Iris pigment epithelial cell (primary cell): ENCODE data around the gene COA3.

ENCODE experiments used
- DNase-seq: peaks from one replicate; pipeline ENCODE4 v3.0.0-alpha.2; 2011; ENCODE audit warnings: low read depth

COA3 gene, protein sequence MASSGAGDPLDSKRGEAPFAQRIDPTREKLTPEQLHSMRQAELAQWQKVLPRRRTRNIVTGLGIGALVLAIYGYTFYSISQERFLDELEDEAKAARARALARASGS

DNA sequence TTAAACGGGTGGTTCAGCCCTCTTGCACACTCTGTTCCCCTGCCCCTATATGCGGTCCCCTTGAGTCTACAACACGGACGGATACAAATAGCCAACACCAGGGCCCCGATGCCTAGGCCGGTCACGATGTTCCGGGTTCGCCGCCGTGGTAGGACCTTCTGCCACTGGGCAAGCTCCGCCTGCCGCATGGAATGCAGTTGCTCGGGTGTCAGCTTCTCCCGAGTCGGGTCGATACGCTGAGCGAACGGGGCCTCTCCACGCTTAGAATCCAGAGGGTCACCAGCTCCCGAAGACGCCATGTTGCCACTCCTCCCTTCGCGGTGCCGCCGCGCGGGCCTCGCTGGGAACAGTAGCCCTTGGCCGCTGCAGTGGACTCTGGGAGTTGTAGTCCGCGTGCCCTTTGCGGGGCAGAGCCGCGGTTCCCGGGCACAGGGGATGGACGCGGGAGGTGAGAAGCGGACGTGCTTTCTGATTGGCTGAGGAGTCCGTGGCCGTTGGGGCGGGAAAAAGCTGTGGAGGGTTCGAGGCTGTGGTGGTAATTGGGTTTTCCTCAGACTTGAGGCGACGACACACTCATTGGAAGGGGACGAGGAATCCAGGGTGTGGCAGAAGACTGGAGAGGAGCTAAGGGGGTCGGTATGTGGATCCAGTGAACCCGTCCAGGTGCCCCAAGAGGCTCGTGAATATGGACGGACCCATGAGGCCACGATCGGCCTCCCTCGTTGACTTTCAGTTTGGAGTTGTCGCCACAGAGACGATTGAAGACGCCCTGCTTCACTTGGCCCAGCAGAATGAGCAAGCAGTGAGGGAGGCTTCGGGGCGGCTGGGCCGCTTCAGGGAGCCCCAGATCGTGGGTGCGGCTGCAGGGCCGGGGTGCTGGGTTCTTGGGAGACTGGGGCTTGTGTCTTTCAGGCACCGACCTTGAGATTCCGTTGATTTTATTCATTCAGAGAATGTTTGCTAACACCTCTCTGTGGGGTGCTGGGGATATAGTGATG is at the start of gene COA3, which contains the start of gene CNTD1:
COA3 (minus strand) TSS at position 322 of the 998 bp plus-strand sequence; CDS start at position 299, 23 bp downstream.
CNTD1 (plus strand) TSS at position 479 of the 998 bp plus-strand sequence; CDS start at position 686, 207 bp downstream.
- peak; percentile 86 for DNase-seq

DNA sequence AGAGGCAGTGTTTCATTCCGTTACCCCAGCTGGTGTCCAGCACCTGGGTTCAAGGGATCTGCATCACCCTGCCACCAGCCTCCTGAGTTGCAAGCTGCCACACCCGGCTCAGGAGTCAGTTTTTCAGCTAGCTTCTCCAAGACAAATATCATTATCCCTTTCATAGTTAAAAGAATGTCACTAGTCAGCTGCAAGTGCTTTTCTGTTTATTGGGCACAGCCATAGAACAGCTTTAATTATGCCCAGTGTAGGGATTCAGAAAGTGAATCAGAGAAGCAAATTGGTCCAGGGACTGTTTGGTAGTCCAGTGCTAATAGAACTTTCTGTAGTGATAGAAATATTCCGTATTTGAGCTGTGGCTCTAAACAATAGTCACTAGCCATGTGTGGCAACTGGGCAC is 49.6 kb upstream of the COA3 start:
- no peak for DNase-seq

DNA sequence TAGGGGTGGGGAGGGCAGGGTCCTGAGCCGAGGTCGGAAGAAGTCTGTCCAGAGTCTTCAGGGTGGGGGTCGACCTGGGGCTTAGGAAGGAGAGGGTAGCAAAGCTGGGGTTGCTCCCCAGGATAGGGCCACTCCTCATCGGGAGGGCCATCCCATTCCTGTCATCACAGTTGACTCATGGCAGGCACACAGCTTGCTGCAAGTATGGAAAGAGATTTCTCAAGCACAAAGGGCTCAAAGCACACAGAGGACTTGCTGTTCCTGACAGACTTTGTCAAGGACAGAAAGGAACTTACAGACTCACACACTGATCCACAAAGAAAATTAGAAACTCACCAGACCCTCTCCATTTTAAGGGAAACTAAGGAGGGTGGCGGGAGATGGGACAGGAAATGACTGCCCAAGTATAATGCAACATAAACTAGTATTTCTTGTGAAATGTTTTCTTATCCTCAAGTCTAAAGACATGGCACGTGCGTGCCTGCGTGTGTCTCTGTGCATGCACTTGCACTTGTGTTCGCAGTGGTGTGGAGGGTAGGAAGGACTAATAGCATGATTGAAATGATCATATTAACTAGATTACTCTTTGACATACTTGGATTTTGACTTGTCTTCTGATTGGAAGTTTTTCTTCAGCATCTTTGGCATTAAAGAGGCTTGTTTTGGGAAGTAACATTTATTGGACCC is 48.2 kb upstream of the COA3 start:
- peak; percentile 59 for DNase-seq

DNA sequence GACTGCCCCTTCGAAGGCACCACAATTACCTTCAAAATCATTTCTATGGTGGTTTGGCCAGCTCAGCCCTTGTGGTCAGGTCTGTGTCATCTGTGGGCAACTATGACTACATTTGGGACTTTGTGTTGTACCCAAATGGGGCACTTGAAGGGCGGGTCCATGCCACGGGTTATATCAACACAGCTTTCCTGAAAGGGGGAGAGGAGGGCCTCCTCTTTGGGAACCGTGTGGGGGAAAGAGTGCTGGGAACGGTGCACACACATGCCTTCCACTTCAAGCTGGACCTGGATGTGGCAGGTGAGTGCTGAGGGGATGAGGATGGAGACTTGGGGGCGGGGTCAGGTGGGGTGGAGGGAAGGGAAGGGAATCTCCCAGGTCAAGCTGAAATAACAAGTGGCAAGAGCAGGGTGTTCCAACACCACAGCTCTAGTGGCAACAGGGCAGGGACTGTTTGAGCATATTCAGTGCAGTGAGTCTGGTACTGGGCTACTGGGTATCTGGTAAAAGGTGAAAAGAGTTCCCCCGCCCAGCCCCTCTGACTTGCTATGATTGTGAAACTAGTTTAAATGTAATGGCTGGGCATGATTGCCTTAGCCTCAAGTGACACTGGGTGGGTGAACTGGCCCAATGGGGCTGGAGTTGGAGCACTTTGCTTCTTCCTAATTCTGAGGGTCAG is 47.6 kb upstream of the COA3 start:
- DNase-seq: no peak

DNA sequence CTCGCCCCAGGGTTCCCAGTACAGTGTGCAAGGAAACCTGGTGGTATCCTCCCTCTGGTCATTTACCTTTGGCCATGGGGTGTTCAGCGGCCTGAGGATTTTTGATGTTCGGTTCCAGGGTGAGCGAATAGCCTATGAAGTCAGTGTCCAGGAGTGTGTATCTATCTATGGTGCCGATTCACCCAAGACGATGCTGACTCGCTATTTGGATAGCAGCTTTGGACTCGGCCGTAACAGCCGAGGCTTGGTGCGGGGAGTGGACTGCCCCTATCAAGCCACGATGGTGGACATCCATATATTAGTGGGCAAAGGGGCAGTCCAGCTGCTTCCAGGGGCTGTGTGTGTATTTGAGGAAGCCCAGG is 47.0 kb upstream of the COA3 start:
- no peak for DNase-seq

DNA sequence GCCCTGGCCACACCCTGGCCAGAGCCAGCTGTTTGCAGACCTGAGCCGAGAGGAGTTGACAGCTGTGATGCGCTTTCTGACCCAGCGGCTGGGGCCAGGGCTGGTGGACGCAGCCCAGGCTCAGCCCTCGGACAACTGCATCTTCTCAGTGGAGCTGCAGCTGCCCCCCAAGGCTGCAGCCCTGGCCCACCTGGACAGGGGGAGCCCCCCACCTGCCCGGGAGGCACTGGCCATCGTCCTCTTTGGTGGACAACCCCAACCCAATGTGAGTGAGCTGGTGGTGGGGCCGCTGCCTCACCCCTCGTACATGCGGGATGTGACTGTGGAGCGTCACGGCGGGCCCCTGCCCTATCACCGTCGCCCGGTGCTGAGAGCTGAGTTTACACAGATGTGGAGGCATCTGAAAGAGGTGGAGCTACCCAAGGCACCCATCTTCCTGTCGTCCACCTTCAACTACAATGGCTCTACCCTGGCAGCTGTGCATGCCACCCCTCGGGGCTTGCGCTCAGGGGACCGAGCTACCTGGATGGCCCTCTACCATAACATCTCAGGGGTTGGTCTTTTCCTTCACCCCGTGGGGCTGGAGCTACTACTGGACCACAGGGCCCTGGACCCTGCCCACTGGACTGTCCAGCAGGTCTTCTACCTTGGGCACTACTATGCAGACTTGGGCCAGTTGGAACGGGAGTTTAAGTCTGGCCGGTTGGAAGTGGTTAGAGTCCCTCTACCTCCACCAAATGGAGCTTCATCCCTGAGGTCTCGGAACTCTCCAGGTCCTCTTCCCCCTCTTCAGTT is 46.5 kb upstream of the COA3 start:
- DNase-seq: no peak

DNA sequence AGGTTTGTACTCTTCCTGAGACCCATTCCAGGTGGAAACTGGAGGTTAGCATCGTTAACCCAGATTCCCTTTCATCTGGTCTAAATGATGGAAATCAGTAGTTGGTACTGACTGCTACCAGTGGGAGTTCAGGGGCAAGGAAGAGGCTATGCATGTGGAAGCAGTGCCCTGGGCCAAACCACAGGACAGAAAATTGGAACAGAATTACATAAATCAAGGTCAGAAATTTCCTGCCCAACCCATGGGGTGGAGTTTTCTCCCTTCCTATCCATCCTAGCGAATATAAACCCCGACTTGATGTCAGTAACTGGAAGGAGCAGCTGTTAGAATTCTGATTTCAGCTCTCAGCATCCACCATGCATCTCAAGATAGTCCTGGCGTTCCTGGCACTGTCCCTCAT is 45.8 kb upstream of the COA3 start, which contains the start of gene AOC2:
AOC2 (plus strand) TSS at position 310 of the 400 bp plus-strand sequence; CDS start at position 357, 47 bp downstream.
- DNase-seq: no peak

DNA sequence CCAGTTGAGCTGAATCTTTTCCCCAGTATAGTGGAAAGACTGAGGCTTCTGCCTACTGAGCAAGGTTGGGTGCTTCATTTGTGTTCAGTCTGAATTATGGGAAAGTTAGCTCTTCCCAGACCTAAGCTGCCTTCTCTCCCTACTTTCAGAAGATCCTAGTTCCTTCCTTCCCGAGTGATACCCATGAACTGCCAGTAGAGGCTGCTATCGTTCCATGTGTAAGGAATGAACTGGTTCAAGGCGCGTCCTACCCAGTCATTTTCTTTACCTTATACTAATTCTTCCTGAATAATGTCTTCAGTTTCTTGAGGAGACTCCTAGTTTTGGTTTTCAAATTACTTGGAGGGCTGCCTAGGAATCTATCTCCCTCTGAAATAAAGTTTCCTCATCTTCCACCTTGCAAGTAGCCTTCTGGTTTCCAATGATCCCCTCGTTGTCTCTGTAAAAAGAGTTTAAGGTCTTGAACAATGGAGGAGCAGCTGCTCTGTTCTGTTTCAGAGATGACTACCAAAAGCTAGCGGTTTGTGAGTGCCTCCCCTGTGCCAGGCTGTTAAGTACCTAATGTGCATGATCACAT is 44.9 kb upstream of the COA3 start:
- peak; percentile 74 for DNase-seq

DNA sequence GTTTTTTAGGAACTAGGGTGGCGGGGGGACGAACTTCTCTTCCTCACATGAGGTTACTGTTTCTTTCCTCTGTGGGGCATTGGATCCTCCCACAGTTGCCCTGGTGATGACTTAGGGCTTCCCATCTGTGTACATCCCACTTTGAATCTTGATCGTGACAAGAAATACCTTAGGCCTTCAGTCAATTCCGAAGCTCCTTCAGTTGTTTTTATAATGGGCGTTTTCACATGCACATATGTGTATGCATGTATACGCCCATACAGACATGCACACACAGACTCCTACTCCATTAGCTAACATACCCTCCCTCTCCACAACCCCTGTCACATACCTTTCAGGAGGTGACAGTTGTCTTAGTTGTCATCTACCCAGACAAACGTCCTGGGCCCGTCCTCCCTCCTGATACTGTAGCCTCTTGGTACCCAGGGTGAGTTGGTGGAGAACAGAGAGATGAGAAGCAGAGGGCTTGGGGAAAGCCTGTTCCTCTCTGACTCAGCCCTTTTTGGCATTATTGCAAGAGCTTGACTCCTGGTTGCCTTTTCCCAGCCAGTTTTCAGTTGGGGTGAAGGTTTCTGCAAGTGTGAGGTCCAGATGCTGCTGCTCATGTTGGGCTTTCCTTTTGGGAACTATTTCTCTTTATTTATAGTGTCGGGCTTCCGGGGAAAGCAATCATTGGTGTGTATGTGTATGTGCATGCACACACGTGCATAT is 43.6 kb upstream of the COA3 start:
- DNase-seq: peak; percentile 23

DNA sequence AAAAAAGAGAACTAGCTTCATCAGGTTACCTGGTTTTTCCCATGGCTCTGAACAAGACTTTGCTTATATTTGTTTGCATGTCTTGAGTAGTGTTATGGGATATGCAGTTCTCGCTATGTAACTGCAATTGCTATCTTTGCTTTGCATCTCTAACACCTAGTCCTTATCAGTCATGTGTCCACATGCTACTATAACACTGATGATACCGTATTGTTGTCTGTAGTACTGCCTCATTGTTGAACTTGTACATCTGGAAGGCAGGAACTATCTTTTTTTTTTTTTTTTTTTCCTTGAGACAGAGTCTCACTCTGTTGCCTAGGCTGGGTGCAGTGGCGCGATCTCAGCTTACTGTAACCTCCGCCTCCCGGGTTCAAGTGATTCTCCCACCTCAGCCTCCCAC is 37.2 kb upstream of the COA3 start:
- no peak for DNase-seq

DNA sequence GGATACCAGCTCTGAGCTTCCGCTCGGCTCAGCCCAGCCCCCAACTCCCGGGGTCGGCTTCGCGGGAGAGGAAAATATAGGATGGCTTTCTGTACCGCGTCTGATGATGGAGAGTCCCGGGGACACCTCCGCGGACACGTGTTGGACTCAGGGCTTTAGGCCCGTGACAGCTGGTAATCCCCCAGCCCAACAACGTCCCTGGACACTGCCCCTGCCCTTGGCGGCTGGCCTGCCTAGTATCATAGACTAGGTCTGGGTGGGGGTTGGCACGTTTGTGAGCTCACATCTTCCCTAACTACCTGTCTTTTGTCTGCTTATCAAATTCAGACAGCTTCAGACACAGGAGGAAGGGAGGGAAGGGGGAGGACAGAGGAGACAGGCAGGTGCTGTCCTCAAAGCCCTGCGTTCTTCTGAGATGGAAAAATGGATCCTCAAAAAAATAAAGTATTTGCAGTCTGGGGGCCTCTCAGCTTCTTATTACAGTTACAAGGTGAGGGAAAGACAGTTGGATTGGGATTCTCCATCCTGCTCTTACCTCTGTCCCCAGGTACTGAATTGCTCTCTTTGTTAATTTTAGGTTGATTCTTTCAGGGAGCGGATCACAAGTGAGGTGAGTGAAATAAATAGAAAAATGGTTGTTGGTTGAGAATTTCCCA is 35.4 kb upstream of the COA3 start:
- DNase-seq: no peak

DNA sequence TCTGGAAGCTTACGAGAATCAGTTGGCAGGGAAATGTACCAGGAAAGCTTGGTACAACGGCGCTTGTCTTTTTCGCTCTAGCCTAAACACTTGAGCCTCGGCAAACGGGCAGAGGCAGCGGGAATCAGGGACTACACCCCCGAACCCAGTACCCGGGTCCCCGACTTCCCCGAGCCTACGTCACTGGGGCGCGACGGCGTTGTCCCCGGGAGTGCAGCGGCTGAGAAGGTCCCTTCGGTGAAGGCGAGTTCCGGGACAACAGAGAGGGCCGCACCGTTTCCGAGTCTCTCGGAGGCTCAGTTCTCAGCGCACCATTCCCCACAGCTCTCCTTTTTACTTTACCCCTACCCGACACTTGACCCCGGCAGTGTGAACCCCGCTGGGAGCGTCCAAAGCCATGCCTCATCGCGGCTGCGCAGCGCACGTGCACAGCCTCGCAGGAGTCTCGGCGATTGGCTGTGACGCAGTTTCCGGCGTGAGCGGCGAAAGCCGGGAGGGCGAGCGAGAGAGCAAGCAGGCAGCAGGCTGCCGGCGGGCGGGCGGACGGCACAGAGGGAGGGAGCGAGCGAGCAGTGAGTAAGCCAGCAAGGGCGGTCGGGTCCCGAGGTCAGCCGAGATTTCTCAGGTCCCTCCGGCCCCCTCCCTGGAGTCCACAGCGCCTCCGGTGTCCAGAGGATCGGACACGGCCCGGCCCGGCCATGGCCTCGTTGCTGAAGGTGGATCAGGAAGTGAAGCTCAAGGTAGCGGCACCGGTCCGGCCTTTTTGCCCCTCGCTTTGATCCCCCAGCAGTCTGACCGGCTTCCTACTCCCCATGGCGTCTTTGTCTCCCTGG is 34.6 kb upstream of the COA3 start, which contains the start of gene PSME3:
PSME3 (plus strand) TSS at position 464 of the 833 bp plus-strand sequence; CDS start at position 699, 235 bp downstream.
- peak; percentile 89 for DNase-seq

DNA sequence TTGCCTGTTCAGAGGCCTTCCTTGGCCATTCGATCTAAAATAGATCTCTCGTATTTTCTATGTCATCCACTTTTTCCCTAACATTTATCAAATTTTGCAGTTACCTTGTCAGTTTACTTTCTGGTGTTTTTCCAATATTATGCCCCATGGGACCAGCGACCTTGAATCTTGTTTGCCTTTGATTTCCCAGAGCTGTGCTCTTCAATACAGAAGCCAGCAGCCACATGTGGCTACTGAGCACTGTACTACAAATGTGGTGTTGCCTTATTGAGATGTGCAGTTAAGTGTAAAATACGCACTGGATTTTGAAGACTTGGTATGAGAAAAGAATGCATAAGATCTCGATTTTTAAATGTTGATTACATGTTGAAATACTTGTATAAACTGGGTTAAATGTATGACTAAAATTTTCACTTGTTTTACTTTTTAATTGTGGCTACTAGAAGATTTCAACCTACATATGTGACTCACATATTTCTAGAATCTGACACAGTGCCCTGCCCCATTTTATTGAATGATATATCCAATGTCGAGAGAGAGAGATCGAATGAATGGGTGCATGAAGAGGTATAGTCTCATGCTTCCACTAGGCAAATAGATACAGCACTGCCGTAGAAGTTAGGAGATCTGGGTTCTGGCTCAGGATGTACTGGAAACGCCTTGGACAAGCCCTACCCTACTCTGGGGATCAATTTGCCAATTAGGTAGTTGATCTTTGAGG is 33.9 kb upstream of the COA3 start:
- DNase-seq: no peak

DNA sequence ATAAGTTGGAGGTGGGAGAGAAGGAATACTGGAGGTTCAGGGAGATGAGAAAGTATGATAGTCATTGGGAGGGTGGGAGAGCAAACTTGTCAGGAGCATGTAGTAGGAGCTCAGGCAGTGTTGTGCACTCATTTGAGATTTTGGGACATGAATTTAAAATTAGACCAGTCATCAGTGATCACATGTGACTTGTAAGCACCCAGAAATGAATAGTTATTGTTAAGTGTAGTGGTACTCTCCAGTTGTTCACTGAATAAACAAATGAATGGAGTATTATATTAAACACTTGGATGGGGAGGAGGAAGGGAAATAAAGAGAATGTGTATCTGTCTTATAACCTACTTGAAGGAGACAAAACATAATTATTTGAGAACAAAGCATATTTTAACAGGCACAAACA is 32.5 kb upstream of the COA3 start:
- DNase-seq: no peak

DNA sequence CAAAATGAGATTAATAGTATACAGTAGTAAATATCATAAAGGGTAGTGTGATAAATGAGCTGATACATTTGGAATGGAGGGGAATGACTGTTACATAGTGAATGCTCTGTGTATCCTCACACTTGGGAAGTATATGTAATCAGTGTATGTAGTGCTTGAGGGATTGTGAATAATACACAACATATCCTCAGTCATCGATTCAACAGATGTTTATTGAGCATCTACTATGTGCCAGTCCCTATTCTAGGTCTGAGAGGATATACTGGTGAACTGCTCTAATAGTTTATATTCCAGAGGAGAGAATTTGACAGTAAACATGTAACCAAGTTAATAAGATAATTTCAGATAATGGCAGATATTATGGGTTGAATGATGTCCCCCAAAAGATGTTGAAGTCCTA is 29.0 kb upstream of the COA3 start:
- no peak for DNase-seq

DNA sequence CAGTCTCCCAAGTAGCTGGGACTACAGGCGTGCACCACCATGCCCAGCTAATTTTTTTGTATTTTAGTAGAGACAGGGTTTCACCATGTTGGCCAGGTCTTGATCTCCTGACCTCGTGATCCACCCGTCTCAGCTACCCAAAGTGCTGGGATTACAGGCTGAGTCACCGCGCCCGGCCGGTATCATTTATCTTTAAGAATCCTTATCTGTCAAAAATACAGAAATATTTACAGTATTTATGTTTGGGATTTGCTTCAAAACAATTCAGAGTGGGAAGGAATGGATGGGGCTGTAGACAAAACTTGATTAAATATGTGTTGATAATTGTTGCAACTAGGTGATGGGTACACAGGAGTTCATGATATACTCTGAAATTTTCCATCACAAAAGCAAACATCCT is 22.7 kb upstream of the COA3 start:
- no peak for DNase-seq

DNA sequence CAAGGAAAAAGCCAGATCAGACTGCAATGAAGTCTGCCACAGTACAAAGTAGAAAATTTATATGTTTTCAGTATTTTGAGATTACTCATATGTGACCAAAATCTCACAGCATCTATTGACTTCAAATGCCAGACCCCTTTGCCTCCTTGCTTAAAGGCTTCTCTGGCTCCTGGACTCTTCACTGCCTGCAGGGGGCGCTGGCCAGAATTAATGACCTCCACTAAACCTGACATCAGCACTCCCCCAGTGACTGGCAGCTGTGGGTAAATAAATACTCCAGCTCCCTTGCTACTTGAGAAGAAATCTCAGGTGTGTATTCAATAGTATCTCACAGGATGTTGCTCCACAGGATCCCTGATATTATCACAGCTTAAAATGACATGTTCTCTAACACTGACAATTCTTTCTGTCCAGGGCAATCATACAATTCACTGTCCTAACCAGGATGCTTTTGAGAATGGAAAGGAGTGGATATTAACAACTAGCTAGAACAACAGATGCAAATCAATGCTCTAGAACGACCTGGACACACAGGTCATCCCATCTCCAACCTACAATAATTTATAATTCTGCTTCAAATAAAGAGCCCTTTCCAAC is 21.5 kb upstream of the COA3 start:
- DNase-seq: peak; percentile 70

DNA sequence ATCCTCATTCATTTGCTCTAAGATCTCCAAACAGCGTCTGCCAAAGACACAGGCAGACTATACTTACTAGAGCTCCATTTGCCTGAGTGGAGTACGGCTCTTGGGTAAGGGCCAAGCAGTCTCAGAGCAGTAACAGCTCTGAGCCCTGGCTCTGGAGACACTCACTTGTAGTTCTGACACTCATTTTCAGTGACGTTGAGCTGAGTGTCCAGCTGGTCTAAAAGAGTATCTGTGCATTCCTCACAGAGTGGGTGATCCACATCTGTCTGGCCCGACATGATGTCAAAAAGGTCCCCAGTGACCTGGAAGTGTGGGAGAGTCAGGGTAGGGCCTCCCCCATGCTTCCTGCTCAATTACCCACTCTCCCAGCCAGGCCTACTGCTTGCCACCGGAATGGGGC is 19.9 kb upstream of the COA3 start:
- DNase-seq: peak; percentile 17
